Keratinocyte (primary cell): ENCODE data around the gene PPARA.

Experiments
- EZH2 ChIP-seq: IDR thresholded peaks from one replicate; pipeline ENCODE4 v1.6.1; 2012; ENCODE audit warnings: inconsistent platforms, mild to moderate bottlenecking, low read length, moderate library complexity
- TF ChIP-seq, protein P1 (sequence below), 3 experiments: IDR thresholded peaks in 1 of 3; conservative IDR thresholded peaks in 1 of 3; optimal IDR thresholded peaks in 1 of 3; 2 replicates in 2 of 3; 3 replicates in 1 of 3; pipeline versions ENCODE3 to v1.5.1; 2011; ENCODE audit warnings: low read length in 3 of 3, mild to moderate bottlenecking in 3 of 3, moderate library complexity in 2 of 3, control low read depth in 1 of 3, inconsistent platforms in 1 of 3; ENCODE audit not compliant: insufficient read depth in 2 of 3; ENCODE audit errors: extremely low read depth in 1 of 3

DNA sequence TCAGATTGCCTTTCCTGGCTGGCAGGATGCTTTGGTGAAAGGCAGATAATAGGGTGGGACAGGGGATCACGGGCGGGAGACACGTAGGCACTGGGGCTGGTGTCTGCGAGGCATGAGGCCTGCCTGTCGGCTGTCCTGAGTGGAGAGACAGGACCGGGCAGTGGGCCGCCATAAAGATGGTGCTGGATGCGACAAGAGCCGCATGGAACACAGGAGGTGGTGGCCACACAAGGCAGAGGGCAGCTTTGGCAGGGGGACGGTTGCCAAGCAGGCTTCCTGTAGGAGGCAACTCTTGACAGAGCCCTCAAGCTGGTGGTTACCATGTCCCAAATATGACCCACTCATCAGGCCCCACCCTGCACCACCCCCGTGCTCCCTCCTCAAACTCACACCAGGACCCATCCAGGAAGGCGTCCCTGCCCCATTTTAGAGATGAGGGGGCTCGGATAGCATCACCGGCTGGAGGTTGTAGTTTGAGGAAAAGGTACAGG is 4.9 kb upstream of the PPARA start:
- TF ChIP-seq, protein P1, sequence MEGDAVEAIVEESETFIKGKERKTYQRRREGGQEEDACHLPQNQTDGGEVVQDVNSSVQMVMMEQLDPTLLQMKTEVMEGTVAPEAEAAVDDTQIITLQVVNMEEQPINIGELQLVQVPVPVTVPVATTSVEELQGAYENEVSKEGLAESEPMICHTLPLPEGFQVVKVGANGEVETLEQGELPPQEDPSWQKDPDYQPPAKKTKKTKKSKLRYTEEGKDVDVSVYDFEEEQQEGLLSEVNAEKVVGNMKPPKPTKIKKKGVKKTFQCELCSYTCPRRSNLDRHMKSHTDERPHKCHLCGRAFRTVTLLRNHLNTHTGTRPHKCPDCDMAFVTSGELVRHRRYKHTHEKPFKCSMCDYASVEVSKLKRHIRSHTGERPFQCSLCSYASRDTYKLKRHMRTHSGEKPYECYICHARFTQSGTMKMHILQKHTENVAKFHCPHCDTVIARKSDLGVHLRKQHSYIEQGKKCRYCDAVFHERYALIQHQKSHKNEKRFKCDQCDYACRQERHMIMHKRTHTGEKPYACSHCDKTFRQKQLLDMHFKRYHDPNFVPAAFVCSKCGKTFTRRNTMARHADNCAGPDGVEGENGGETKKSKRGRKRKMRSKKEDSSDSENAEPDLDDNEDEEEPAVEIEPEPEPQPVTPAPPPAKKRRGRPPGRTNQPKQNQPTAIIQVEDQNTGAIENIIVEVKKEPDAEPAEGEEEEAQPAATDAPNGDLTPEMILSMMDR (optimal IDR thresholded peaks at IDR 0.05 in 1 of 3, IDR thresholded peaks at IDR 0.05 in 1 of 3, conservative IDR thresholded peaks at IDR 0.05 in 1 of 3; ENCODE audit: extremely low read depth in 1 of 3, insufficient read depth in 2 of 3, low read length in 3 of 3) = no peak
- no peak for TF ChIP-seq EZH2
